ENCODE measurements around the gene RBM26. TPM values are rescaled to one million over a fixed set of nuclear protein-coding genes. Genes with fewer than 3 reads are reported as not detected.
A peak's percentile ranks its signal among the peaks of the same experiment; 100 is the strongest.

RBM26 gene
- polyA plus RNA-seq, 1 donor from 2014 or later = 18.4 TPM

- Mint-ChIP-seq H3K27me3 (no peaks in the 10 kb centered on the region), H3K4me3 (no peak overlapping the region), H3K36me3 (peaks cover 9% of the 10 kb centered on the region), H3K4me1 (peaks cover 46 to 61% (median 56%) of the 10 kb centered on the region in 3 donors), H3K27ac (no peak overlapping the region), H3K9me3 (no peaks in the 10 kb centered on the region)
These were observed 19.8 kb downstream of the RBM26 start for GRCh38 chr13:79386125-79386826.

GRCh38 chr13:79385694-79386093 is 20.4 kb downstream of the RBM26 start:
- Mint-ChIP-seq H3K27me3 (no peaks in the 10 kb centered on the region), H3K4me1 (peaks cover 44 to 62% (median 54%) of the 10 kb centered on the region in 3 donors), H3K4me3 (no peak overlapping the region), H3K27ac (peak overlapping the region in 1 of 3 donors; percentile 27), H3K36me3 (peaks cover 9% of the 10 kb centered on the region), H3K9me3 (no peaks in the 10 kb centered on the region)

- peak overlapping the region in 1 of 3 donors; percentile 9 for H3K27ac Mint-ChIP-seq
- peaks cover 11% of the 10 kb centered on the region for H3K36me3 Mint-ChIP-seq
- no peaks in the 10 kb centered on the region for H3K27me3 Mint-ChIP-seq
- peaks cover 47 to 58% (median 52%) of the 10 kb centered on the region in 3 donors for H3K4me1 Mint-ChIP-seq
- H3K9me3 Mint-ChIP-seq = no peaks in the 10 kb centered on the region
- peak overlapping the region in 1 of 4 donors; percentile 69 for H3K4me3 Mint-ChIP-seq
These were observed 21.9 kb downstream of the RBM26 start for GRCh38 chr13:79384022-79384610.

GRCh38 chr13:79382545-79383275 is 23.3 kb downstream of the RBM26 start:
- H3K27ac Mint-ChIP-seq = peak overlapping the region in 2 of 3 donors; percentile 36 to 67
- H3K4me3 Mint-ChIP-seq = peak overlapping the region; percentile 5 to 71 (median 45)
- H3K4me1 Mint-ChIP-seq = peaks cover 35 to 50% (median 42%) of the 10 kb centered on the region in 3 donors
- peaks cover 9% of the 10 kb centered on the region for H3K36me3 Mint-ChIP-seq
- H3K27me3 Mint-ChIP-seq = no peaks in the 10 kb centered on the region
- no peaks in the 10 kb centered on the region for H3K9me3 Mint-ChIP-seq

GRCh38 chr13:79380997-79381396 is 25.1 kb downstream of the RBM26 start:
- Mint-ChIP-seq H3K4me3 (peak overlapping the region in 1 of 4 donors; percentile 46), H3K4me1 (peaks cover 30 to 38% (median 33%) of the 10 kb centered on the region in 3 donors), H3K27ac (no peak overlapping the region)

GRCh38 chr13:79379274-79379673 is 26.8 kb downstream of the RBM26 start:
- peaks cover 26 to 32% (median 28%) of the 10 kb centered on the region in 3 donors for H3K4me1 Mint-ChIP-seq
- no peaks in the 10 kb centered on the region for H3K9me3 Mint-ChIP-seq
- H3K27ac Mint-ChIP-seq = no peak overlapping the region
- H3K36me3 Mint-ChIP-seq = peaks cover 5% of the 10 kb centered on the region
- no peaks in the 10 kb centered on the region for H3K27me3 Mint-ChIP-seq
- H3K4me3 Mint-ChIP-seq = no peak overlapping the region

More at GRCh38 chr13:79380997-79381396, 25.1 kb downstream of the RBM26 start:
- Mint-ChIP-seq H3K9me3 (no peaks in the 10 kb centered on the region), H3K36me3 (peaks cover 5% of the 10 kb centered on the region), H3K27me3 (no peaks in the 10 kb centered on the region)

- Mint-ChIP-seq H3K27me3 (no peaks in the 10 kb centered on the region), H3K27ac (no peak overlapping the region), H3K4me3 (no peak overlapping the region), H3K4me1 (peaks cover 7 to 15% (median 10%) of the 10 kb centered on the region in 3 donors), H3K9me3 (no peaks in the 10 kb centered on the region), H3K36me3 (peaks cover 1% of the 10 kb centered on the region)
These were observed 29.2 kb downstream of the RBM26 start for GRCh38 chr13:79376843-79377242.

- Mint-ChIP-seq H3K27ac (no peak overlapping the region), H3K4me1 (peaks cover 2 to 5% (median 3%) of the 10 kb centered on the region in 3 donors), H3K9me3 (no peaks in the 10 kb centered on the region), H3K4me3 (no peak overlapping the region), H3K27me3 (no peaks in the 10 kb centered on the region), H3K36me3 (peaks cover under 1% of the 10 kb centered on the region)
These were observed 31.5 kb downstream of the RBM26 start for GRCh38 chr13:79374578-79374977.

GRCh38 chr13:79373916-79374315 is 32.1 kb downstream of the RBM26 start:
- Mint-ChIP-seq H3K27ac (no peak overlapping the region), H3K27me3 (no peaks in the 10 kb centered on the region), H3K9me3 (no peaks in the 10 kb centered on the region), H3K4me1 (peaks cover 0 to 5% (median 2%) of the 10 kb centered on the region in 3 donors), H3K4me3 (no peak overlapping the region), H3K36me3 (no peaks in the 10 kb centered on the region)

GRCh38 chr13:79369226-79369625 is 36.8 kb downstream of the RBM26 start:
- no peaks in the 10 kb centered on the region for H3K4me1 Mint-ChIP-seq
- peaks cover 2% of the 10 kb centered on the region for H3K36me3 Mint-ChIP-seq
- no peak overlapping the region for H3K27ac Mint-ChIP-seq
- H3K27me3 Mint-ChIP-seq = no peaks in the 10 kb centered on the region
- H3K4me3 Mint-ChIP-seq = no peak overlapping the region
- H3K9me3 Mint-ChIP-seq = no peaks in the 10 kb centered on the region

- Mint-ChIP-seq H3K9me3 (no peaks in the 10 kb centered on the region), H3K27ac (peak overlapping the region in 1 of 3 donors; percentile 84), H3K36me3 (peaks cover 5% of the 10 kb centered on the region), H3K4me3 (no peak overlapping the region), H3K4me1 (peaks cover 0 to 5% (median 2%) of the 10 kb centered on the region in 3 donors), H3K27me3 (no peaks in the 10 kb centered on the region)
These were observed 40.1 kb downstream of the RBM26 start for GRCh38 chr13:79365981-79366380.

GRCh38 chr13:79361299-79361698 is 44.8 kb downstream of the RBM26 start:
- H3K4me3 Mint-ChIP-seq = peak overlapping the region in 1 of 4 donors; percentile 70
- H3K4me1 Mint-ChIP-seq = peaks cover 0 to 7% (median 6%) of the 10 kb centered on the region in 3 donors
- no peaks in the 10 kb centered on the region for H3K9me3 Mint-ChIP-seq
- no peaks in the 10 kb centered on the region for H3K27me3 Mint-ChIP-seq
- peaks cover 7% of the 10 kb centered on the region for H3K36me3 Mint-ChIP-seq
- H3K27ac Mint-ChIP-seq = no peak overlapping the region

- no peaks in the 10 kb centered on the region for H3K9me3 Mint-ChIP-seq
- peaks cover 7% of the 10 kb centered on the region for H3K36me3 Mint-ChIP-seq
- no peak overlapping the region for H3K27ac Mint-ChIP-seq
- no peak overlapping the region for H3K4me3 Mint-ChIP-seq
- H3K27me3 Mint-ChIP-seq = no peaks in the 10 kb centered on the region
- peaks cover 0 to 7% (median 6%) of the 10 kb centered on the region in 3 donors for H3K4me1 Mint-ChIP-seq
These were observed 46.0 kb downstream of the RBM26 start for GRCh38 chr13:79360095-79360494.

GRCh38 chr13:79359064-79359463 is 47.0 kb downstream of the RBM26 start:
- peak overlapping the region in 1 of 3 donors; percentile 28 for H3K27ac Mint-ChIP-seq
- H3K4me3 Mint-ChIP-seq = no peak overlapping the region
- no peaks in the 10 kb centered on the region for H3K27me3 Mint-ChIP-seq
- peaks cover 0 to 7% (median 6%) of the 10 kb centered on the region in 3 donors for H3K4me1 Mint-ChIP-seq
- H3K36me3 Mint-ChIP-seq = peaks cover 7% of the 10 kb centered on the region
- H3K9me3 Mint-ChIP-seq = no peaks in the 10 kb centered on the region

- Mint-ChIP-seq H3K27me3 (no peaks in the 10 kb centered on the region), H3K4me3 (no peak overlapping the region), H3K27ac (no peak overlapping the region), H3K9me3 (no peaks in the 10 kb centered on the region), H3K4me1 (peaks cover 0 to 3% (median 1%) of the 10 kb centered on the region in 3 donors), H3K36me3 (peaks cover 11% of the 10 kb centered on the region)
These were observed 51.8 kb downstream of the RBM26 start for GRCh38 chr13:79354285-79354684.

Measured in IgD-negative memory B cell (primary cell).